ENCODE results near the gene LITAF.

DNA sequence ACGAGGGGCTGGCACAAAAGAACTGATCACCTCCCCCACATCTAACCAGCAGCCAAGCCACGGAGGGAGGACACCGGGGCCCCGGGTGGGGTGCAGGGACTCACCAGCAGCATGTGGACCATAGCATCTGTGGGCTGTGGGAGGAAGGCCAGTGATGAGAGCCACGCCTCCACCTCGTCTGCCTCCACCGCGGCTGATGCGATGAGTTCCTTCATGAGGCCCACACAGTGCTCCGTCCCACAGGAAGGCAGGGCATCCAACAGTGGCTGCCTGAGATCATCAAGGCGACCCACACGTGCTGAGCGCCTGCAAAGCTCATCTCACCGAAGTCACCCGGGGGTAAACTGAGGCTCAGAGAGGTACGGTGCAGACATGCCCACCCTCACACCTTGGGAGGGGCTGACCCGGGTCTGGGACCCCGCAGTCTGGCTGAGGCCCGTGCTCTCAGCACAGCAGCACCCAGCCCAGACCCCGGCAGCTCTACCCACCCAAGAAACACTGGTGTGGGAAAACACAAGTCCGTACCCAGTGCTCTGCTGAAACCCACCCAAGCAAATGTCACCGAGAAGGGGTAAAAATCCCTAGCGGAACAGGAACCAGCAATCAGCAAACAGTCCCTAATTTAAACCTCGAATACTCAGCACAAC is 85.9 kb downstream of the LITAF start:
- TF ChIP-seq POLR2A (IDR thresholded peaks at IDR 0.05; ENCODE audit: low read length) = no peak
- no peak for TF ChIP-seq GATA1 (IDR thresholded peaks at IDR 0.05; ENCODE audit: low read depth, low read length)
